Left lung (tissue), 10 donors: ENCODE measurements around the gene ALK. TPM values are rescaled to one million over a fixed set of nuclear protein-coding genes. Genes with fewer than 3 reads are reported as not detected.

Experiments used
- ATAC-seq: fragments of 200-7000 bp; cut with Tn5 transposase; one replicate; pipeline ENCODE4 v1.9.1; 2020; ENCODE audit warnings: moderate library complexity
- DNase-seq, 4 donors: peaks; one replicate each; pipeline ENCODE4 v3.0.0-alpha.2; 2013 to 2020
- H3K27ac ChIP-seq, 2 donors: fragments of 200-600 bp; sonication (generic) in 1 of 2; one replicate each; pipeline versions ENCODE4 v1.5.0 to v1.8.0; 2020 to 2021
- H3K27me3 ChIP-seq, 2 donors: fragments of 200-600 bp; sonication (generic) in 1 of 2; one replicate each; pipeline versions ENCODE4 v1.5.0 to v1.8.0; 2020 to 2021
- H3K36me3 ChIP-seq, 2 donors: fragments of 200-600 bp; sonication (generic) in 1 of 2; one replicate each; pipeline versions ENCODE4 v1.5.0 to v1.8.0; 2020 to 2021
- H3K4me1 ChIP-seq, 2 donors: fragments of 200-600 bp; one replicate each; pipeline ENCODE4 v1.8.0; 2021
- H3K4me3 ChIP-seq, 2 donors: fragments of 200-600 bp; sonication (generic) in 1 of 2; one replicate each; pipeline versions ENCODE4 v1.5.0 to v1.8.0; 2020 to 2021; ENCODE audit warnings: mild to moderate bottlenecking in 1 of 2
- H3K9me3 ChIP-seq, 2 donors: fragments of 200-600 bp; sonication (generic) in 1 of 2; one replicate each; pipeline versions ENCODE4 v1.5.0 to v1.8.0; 2020 to 2021
- intact Hi-C, 2 donors: fragments of 100-400 bp; cut with DNase I; formaldehyde crosslinking; loops; one replicate each; pipeline versions ENCODE4 v1.11.2 to v1.14.2; 2022
- polyA plus RNA-seq, 6 donors: library from polyadenylated mRNA; unstranded; fragments of 120-200 nt; gene quantifications; one replicate each; pipeline ENCODE4 v1.2.1, GENCODE V29; 2013; ENCODE audit not compliant: insufficient read length in 6 of 6
- total RNA-seq, 2 donors: library from RNA; stranded (reverse); fragmentation: NEBNext Ultra II Directional; extraction: Animal tissue kit (Norgen Biotek cat#: 25700); gene quantifications; one replicate each; pipeline ENCODE4 v1.2.1, GENCODE V29; 2021
- TF ChIP-seq, protein P1 (sequence below), 2 donors: fragments of 200-600 bp; sonication (generic) in 1 of 2; IDR thresholded peaks; one replicate each; pipeline versions ENCODE4 v1.5.0 to v1.8.0; 2021; ENCODE audit warnings: antibody characterized with exemption in 2 of 2
- donor health status: DM: no; HTN: yes; CAD: no.
- donor health status: DM: no; HTN: no; CAD: no.

The ALK gene
- total and polyA plus RNA-seq, 8 donors, result 0.06 to 0.70 (median 0.12) TPM; not detected in 2

- DNase-seq (no peak), ATAC-seq (no peak)
- no peak overlapping the region for H3K4me3 ChIP-seq
- peaks cover 0 to 50% of the 10 kb centered on the region in 2 donors for H3K27me3 ChIP-seq
- no peaks in the 10 kb centered on the region for H3K9me3 ChIP-seq
- no peaks in the 10 kb centered on the region for H3K4me1 ChIP-seq
- H3K36me3 ChIP-seq, result no peaks in the 10 kb centered on the region
- intact Hi-C loops, result no loop called here
- H3K27ac ChIP-seq, result no peak overlapping the region
- TF ChIP-seq, protein P1, sequence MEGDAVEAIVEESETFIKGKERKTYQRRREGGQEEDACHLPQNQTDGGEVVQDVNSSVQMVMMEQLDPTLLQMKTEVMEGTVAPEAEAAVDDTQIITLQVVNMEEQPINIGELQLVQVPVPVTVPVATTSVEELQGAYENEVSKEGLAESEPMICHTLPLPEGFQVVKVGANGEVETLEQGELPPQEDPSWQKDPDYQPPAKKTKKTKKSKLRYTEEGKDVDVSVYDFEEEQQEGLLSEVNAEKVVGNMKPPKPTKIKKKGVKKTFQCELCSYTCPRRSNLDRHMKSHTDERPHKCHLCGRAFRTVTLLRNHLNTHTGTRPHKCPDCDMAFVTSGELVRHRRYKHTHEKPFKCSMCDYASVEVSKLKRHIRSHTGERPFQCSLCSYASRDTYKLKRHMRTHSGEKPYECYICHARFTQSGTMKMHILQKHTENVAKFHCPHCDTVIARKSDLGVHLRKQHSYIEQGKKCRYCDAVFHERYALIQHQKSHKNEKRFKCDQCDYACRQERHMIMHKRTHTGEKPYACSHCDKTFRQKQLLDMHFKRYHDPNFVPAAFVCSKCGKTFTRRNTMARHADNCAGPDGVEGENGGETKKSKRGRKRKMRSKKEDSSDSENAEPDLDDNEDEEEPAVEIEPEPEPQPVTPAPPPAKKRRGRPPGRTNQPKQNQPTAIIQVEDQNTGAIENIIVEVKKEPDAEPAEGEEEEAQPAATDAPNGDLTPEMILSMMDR (IDR thresholded peaks at IDR 0.05), result no peak
These were observed 693.3 kb downstream of the ALK start for GRCh38 chr2:29227935-29228675.

DNA sequence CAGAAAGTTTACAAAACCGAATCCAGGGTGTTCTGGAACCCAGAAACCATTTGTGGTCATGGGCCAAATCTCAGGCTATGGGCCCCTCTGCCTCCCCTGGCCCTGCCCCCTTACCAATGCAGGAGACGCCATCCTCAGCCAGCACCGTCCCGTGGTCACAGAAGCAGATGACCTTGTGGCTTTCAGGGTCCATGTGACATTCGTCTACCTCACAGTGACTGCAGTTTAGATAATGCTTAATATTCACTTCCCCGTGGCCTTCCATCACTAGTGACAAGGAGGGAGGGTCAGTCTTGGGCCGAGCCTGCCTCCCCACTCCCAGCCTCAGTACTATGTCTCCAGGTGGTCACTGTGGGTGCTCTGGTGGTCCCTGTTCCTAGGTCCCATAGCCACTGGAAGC, 694.6 kb downstream of the ALK start:
- H3K27me3 ChIP-seq, result peaks cover 0 to 50% of the 10 kb centered on the region in 2 donors
- ATAC-seq (no peak), DNase-seq (no peak)
- intact Hi-C loops, result no loop called here
- no peaks in the 10 kb centered on the region for H3K9me3 ChIP-seq
- H3K27ac ChIP-seq, result no peak overlapping the region
- no peak overlapping the region for H3K4me3 ChIP-seq
- TF ChIP-seq, protein P1 (IDR thresholded peaks at IDR 0.05), result no peak
- no peaks in the 10 kb centered on the region for H3K36me3 ChIP-seq
- no peaks in the 10 kb centered on the region for H3K4me1 ChIP-seq

DNA sequence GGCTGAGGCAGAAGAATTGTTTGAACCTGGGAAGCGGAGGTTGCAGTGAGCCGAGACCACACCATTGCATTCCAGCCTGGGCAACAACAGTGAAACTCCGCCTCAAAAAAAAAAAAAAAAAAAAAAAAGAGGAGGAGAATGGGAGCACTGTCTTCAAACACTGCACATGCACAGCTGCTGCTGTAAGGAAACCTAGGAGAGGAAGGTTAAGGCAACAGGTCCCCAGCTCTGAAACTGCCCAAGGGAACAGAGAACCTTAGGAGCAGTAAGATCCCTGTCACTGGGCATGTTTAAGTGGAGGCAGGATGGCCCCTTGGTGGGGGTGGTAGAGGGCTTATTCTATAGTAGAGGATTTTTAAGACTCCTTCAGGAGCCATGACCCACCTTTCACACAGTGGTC, 695.0 kb downstream of the ALK start:
- no peaks in the 10 kb centered on the region for H3K4me1 ChIP-seq
- H3K27ac ChIP-seq, result no peak overlapping the region
- TF ChIP-seq, protein P1 (IDR thresholded peaks at IDR 0.05), result no peak
- DNase-seq (no peak), ATAC-seq (no peak)
- intact Hi-C loops, result no loop called here
- no peak overlapping the region for H3K4me3 ChIP-seq
- H3K27me3 ChIP-seq, result peaks cover 0 to 50% of the 10 kb centered on the region in 2 donors
- H3K36me3 ChIP-seq, result no peaks in the 10 kb centered on the region
- H3K9me3 ChIP-seq, result no peaks in the 10 kb centered on the region

- ATAC-seq (no peak), DNase-seq (no peak)
- Histone ChIP-seq H3K36me3 (no peaks in the 10 kb centered on the region), H3K4me1 (no peaks in the 10 kb centered on the region), H3K9me3 (no peaks in the 10 kb centered on the region), H3K27me3 (peaks cover 0 to 50% of the 10 kb centered on the region in 2 donors), H3K27ac (no peak overlapping the region), H3K4me3 (no peak overlapping the region)
- intact Hi-C loops, result no loop called here
- TF ChIP-seq, protein P1 (IDR thresholded peaks at IDR 0.05), result no peak
These were observed 695.6 kb downstream of the ALK start for GRCh38 chr2:29225814-29226213.

- Histone ChIP-seq H3K27me3 (peaks cover 0 to 50% of the 10 kb centered on the region in 2 donors), H3K36me3 (no peaks in the 10 kb centered on the region), H3K27ac (no peak overlapping the region), H3K9me3 (no peaks in the 10 kb centered on the region), H3K4me1 (no peaks in the 10 kb centered on the region), H3K4me3 (no peak overlapping the region)
- DNase-seq (no peak), ATAC-seq (no peak)
- intact Hi-C loops, result no loop called here
- TF ChIP-seq, protein P1 (IDR thresholded peaks at IDR 0.05), result no peak
These were observed 696.5 kb downstream of the ALK start for GRCh38 chr2:29224693-29225551.
